Measurements from ENCODE around the gene TXNDC2. TPM values are rescaled to one million over a fixed set of nuclear protein-coding genes. Genes with fewer than 3 reads are reported as not detected.

TXNDC2 gene
- total and polyA plus RNA-seq, 9 of the 15 experiments (the other 6 are each of a cell fraction or from before 2014, with no cell fraction given) = 1.2 to 4.9 (median 2.3) TPM

DNA sequence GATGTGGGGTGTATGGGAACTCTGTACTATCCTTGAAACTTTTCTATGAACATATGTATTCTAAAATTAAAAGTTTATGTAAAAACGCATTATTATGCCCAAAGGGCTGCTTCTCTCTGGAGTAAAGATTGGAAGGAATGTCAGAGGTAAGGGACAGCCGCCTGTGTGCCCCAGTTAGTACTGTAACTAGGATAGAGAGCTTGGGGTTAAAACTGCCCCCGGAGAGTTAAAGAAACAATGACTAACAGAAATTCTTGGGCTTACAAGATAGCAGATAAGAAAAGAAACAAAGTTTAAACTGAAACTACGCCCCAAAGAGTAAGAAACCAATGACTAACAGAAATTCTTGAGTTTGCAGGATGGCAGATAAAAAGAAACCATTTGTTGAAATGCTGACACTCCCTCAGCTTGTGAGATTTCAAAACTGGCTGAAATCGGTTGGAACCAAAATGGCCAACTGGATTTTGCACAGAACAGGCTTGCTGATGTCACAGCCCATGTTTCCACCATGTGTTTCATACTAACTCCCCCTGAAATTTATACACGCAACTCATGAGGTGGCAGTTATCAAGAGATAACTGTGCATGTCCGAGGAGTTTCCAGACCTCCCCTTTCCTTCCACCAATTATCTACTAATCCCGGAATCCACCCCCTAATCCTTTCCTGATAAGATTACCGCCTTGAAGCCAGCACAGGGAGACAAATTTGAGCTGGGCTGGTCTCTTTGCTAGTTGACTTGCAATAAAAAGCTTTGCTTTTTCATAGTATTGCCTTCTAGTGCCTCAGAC is 8.7 kb upstream of the TXNDC2 start (continued):
- TF ChIP-seq CAMTA2 (CRISPR knock-in tag; conservative IDR thresholded peaks at IDR 0.05) (no peak), RB1 (IDR thresholded peaks at IDR 0.05; ENCODE audit: low read depth) (no peak), ZNF3 (CRISPR knock-in tag; IDR thresholded peaks at IDR 0.05) (peak; percentile 96), TFAM (CRISPR knock-in tag; conservative IDR thresholded peaks at IDR 0.05) (no peak), L3MBTL2 (IDR thresholded peaks at IDR 0.05) (no peak), ZNF79 (CRISPR knock-in tag; IDR thresholded peaks at IDR 0.05; ENCODE audit: low read depth) (no peak), FOXA3 (CRISPR knock-in tag; conservative IDR thresholded peaks at IDR 0.05 in 1 of 2, IDR thresholded peaks at IDR 0.05 in 1 of 2) (0 out of 4 replicates have a peak, but pooled peaks of 1 of the 2 experiments have one; percentile 25), SIN3B (IDR thresholded peaks at IDR 0.05; ENCODE audit: low read depth) (no peak), ZNF707 (CRISPR knock-in tag; conservative IDR thresholded peaks at IDR 0.05) (no peak), KDM4B (IDR thresholded peaks at IDR 0.05; ENCODE audit: borderline replicate concordance in 2 of 2, low read depth in 1 of 2) (no peak), NUFIP1 (IDR thresholded peaks at IDR 0.05; ENCODE audit: partially characterized antibody) (no peak), MAFF (IDR thresholded peaks at IDR 0.05; ENCODE audit: low read length) (peak; percentile 71; the same call in 1 of the 2 replicates), NFATC3 (IDR thresholded peaks at IDR 0.05) (peak; percentile 73), POLR2B (IDR thresholded peaks at IDR 0.05; ENCODE audit: low read depth, partially characterized antibody) (peak; percentile 68), BCOR (IDR thresholded peaks at IDR 0.05) (peak; percentile 88; the same call in 1 of the 2 replicates), PHF21A (IDR thresholded peaks at IDR 0.05; ENCODE audit: borderline replicate concordance, low read depth) (no peak), ZNF57 (CRISPR knock-in tag; IDR thresholded peaks at IDR 0.05) (no peak)
- TF ChIP-seq, protein P1, sequence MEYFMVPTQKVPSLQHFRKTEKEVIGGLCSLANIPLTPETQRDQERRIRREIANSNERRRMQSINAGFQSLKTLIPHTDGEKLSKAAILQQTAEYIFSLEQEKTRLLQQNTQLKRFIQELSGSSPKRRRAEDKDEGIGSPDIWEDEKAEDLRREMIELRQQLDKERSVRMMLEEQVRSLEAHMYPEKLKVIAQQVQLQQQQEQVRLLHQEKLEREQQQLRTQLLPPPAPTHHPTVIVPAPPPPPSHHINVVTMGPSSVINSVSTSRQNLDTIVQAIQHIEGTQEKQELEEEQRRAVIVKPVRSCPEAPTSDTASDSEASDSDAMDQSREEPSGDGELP (CRISPR knock-in tag; IDR thresholded peaks at IDR 0.05; ENCODE audit: borderline replicate concordance) = peak; percentile 85
- TF ChIP-seq, protein P2, sequence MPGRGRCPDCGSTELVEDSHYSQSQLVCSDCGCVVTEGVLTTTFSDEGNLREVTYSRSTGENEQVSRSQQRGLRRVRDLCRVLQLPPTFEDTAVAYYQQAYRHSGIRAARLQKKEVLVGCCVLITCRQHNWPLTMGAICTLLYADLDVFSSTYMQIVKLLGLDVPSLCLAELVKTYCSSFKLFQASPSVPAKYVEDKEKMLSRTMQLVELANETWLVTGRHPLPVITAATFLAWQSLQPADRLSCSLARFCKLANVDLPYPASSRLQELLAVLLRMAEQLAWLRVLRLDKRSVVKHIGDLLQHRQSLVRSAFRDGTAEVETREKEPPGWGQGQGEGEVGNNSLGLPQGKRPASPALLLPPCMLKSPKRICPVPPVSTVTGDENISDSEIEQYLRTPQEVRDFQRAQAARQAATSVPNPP (IDR thresholded peaks at IDR 0.05; ENCODE audit: borderline replicate concordance, insufficient read depth, insufficient read length) = no peak
- TF ChIP-seq, protein P3, sequence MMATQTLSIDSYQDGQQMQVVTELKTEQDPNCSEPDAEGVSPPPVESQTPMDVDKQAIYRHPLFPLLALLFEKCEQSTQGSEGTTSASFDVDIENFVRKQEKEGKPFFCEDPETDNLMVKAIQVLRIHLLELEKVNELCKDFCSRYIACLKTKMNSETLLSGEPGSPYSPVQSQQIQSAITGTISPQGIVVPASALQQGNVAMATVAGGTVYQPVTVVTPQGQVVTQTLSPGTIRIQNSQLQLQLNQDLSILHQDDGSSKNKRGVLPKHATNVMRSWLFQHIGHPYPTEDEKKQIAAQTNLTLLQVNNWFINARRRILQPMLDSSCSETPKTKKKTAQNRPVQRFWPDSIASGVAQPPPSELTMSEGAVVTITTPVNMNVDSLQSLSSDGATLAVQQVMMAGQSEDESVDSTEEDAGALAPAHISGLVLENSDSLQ (IDR thresholded peaks at IDR 0.05) = no peak
- TF ChIP-seq, protein P4, sequence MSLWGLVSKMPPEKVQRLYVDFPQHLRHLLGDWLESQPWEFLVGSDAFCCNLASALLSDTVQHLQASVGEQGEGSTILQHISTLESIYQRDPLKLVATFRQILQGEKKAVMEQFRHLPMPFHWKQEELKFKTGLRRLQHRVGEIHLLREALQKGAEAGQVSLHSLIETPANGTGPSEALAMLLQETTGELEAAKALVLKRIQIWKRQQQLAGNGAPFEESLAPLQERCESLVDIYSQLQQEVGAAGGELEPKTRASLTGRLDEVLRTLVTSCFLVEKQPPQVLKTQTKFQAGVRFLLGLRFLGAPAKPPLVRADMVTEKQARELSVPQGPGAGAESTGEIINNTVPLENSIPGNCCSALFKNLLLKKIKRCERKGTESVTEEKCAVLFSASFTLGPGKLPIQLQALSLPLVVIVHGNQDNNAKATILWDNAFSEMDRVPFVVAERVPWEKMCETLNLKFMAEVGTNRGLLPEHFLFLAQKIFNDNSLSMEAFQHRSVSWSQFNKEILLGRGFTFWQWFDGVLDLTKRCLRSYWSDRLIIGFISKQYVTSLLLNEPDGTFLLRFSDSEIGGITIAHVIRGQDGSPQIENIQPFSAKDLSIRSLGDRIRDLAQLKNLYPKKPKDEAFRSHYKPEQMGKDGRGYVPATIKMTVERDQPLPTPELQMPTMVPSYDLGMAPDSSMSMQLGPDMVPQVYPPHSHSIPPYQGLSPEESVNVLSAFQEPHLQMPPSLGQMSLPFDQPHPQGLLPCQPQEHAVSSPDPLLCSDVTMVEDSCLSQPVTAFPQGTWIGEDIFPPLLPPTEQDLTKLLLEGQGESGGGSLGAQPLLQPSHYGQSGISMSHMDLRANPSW (CRISPR knock-in tag; IDR thresholded peaks at IDR 0.05) = 0 out of 2 replicates have a peak, but pooled peaks have one; percentile 72
- TF ChIP-seq, protein P5, sequence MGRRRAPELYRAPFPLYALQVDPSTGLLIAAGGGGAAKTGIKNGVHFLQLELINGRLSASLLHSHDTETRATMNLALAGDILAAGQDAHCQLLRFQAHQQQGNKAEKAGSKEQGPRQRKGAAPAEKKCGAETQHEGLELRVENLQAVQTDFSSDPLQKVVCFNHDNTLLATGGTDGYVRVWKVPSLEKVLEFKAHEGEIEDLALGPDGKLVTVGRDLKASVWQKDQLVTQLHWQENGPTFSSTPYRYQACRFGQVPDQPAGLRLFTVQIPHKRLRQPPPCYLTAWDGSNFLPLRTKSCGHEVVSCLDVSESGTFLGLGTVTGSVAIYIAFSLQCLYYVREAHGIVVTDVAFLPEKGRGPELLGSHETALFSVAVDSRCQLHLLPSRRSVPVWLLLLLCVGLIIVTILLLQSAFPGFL (CRISPR knock-in tag; IDR thresholded peaks at IDR 0.05) = no peak

Measured in K562 (cell line).